Measurements from ENCODE around the gene AP5B1. TPM values are rescaled to one million over a fixed set of nuclear protein-coding genes. Genes with fewer than 3 reads are reported as not detected.

The AP5B1 gene
- 20.6 and 21.9 TPM in 2 replicates for total RNA-seq

GRCh38 chr11:65780770-65781151 is at the start of gene AP5B1:
Gene AP5B1, minus strand, starts transcription at chr11:65780976. Its CDS starts 385 bp downstream, at chr11:65780591.

GRCh38 chr11:65786786-65787636 is 6.2 kb upstream of the AP5B1 start, which contains the start of gene OVOL1:
Gene OVOL1, plus strand, starts transcription at chr11:65787063. Its CDS starts 311 bp downstream, at chr11:65787374.

Other genes starting within 250 kb of the AP5B1 start
- gene LTBP3, start 222.6 kb downstream of the AP5B1 start, total RNA-seq, result 26.8 and 52.9 TPM in 2 replicates
- 52.6 and 56.4 TPM in 2 replicates for gene ZNRD2, start 210.5 kb downstream of the AP5B1 start, total RNA-seq
- gene FAM89B, start 208.4 kb downstream of the AP5B1 start, total RNA-seq, result 29.3 and 59.4 TPM in 2 replicates
- 13.4 and 14.4 TPM in 2 replicates for gene EHBP1L1, start 204.9 kb downstream of the AP5B1 start, total RNA-seq
- gene KCNK7, start 185.2 kb downstream of the AP5B1 start, total RNA-seq, result under 0.01 and 0.29 TPM in 2 replicates
- 117 and 122 TPM in 2 replicates for gene MAP3K11, start 166.8 kb downstream of the AP5B1 start, total RNA-seq
- 41.9 and 48.7 TPM in 2 replicates for gene PCNX3, start 165.2 kb downstream of the AP5B1 start, total RNA-seq
- 58.8 and 68.6 TPM in 2 replicates for gene SIPA1, start 142.9 kb downstream of the AP5B1 start, total RNA-seq
- 55.5 and 63.4 TPM in 2 replicates for gene RELA, start 118.1 kb downstream of the AP5B1 start, total RNA-seq
- 38.9 and 44.5 TPM in 2 replicates for gene KAT5, start 68.7 kb downstream of the AP5B1 start, total RNA-seq
- gene RNASEH2C, start 60.2 kb downstream of the AP5B1 start, total RNA-seq, result 49.0 and 57.3 TPM in 2 replicates
- not detected in 2 replicates for gene OVOL1, start 6.1 kb upstream of the AP5B1 start, total RNA-seq
- 0.10 and 1.6 TPM in 2 replicates for gene SNX32, start 53.0 kb upstream of the AP5B1 start, total RNA-seq
- 1,256 and 1,560 TPM in 2 replicates for gene CFL1, start 77.2 kb upstream of the AP5B1 start, total RNA-seq
- gene MUS81, start 79.5 kb upstream of the AP5B1 start, total RNA-seq, result 53.7 and 62.4 TPM in 2 replicates
- 22.2 and 40.2 TPM in 2 replicates for gene EFEMP2, start 91.8 kb upstream of the AP5B1 start, total RNA-seq
- 0.33 TPM in 1 of 2 replicates, not detected in the other for gene CTSW, start 98.9 kb upstream of the AP5B1 start, total RNA-seq
- 136 and 187 TPM in 2 replicates for gene FIBP, start 107.5 kb upstream of the AP5B1 start, total RNA-seq
- 75.8 and 112 TPM in 2 replicates for gene CCDC85B, start 109.7 kb upstream of the AP5B1 start, total RNA-seq
- 32.1 and 39.5 TPM in 2 replicates for gene FOSL1, start 119.4 kb upstream of the AP5B1 start, total RNA-seq
- gene C11orf68, start 138.1 kb upstream of the AP5B1 start, total RNA-seq, result 24.7 and 28.1 TPM in 2 replicates
- 108 and 111 TPM in 2 replicates for gene DRAP1, start 138.4 kb upstream of the AP5B1 start, total RNA-seq
- not detected in 2 replicates for gene TSGA10IP, start 164.5 kb upstream of the AP5B1 start, total RNA-seq
- gene SART1, start 180.8 kb upstream of the AP5B1 start, total RNA-seq, result 29.2 and 33.6 TPM in 2 replicates
- gene EIF1AD, start 221.2 kb upstream of the AP5B1 start, total RNA-seq, result 36.3 and 36.4 TPM in 2 replicates
- 29.4 and 35.5 TPM in 2 replicates for gene BANF1, start 221.5 kb upstream of the AP5B1 start, total RNA-seq
- not detected in 2 replicates for gene CST6, start 231.0 kb upstream of the AP5B1 start, total RNA-seq
- 0.10 and 0.33 TPM in 2 replicates for gene CATSPER1, start 245.5 kb upstream of the AP5B1 start, total RNA-seq